GM10248 (cell line): ENCODE measurements around the gene PRRT3.
"Not testable (repeated sequence)": the region's sequence is repeated elsewhere in the genome, so short reads cannot be mapped to it uniquely, and the experiment has no call there.

ENCODE experiments used
- CTCF ChIA-PET: fragments of 300-600 bp; sonication (Branson Sonifier 250); formaldehyde crosslinking; extraction: SDS; loops from one replicate; lab custom pipeline; 2021; ENCODE audit warnings: antibody characterized with exemption; lab: Yijun Ruan, JAX
- POLR2A ChIA-PET: fragments of 350-650 bp; sonication (Branson Sonifier 250); formaldehyde crosslinking; extraction: SDS; loops from one replicate; lab custom pipeline; 2020; ENCODE audit warnings: antibody characterized with exemption; lab: Yijun Ruan, JAX
- DNase-seq: peaks from one replicate; pipeline ENCODE4 v3.0.0; 2012; ENCODE audit errors: extremely low spot score
- CTCF ChIP-seq: IDR thresholded peaks from 2 replicates; pipeline ENCODE4 v1.5.1; 2012; ENCODE audit warnings: mild to moderate bottlenecking, low read depth; ENCODE audit errors: extremely low read depth, missing control alignments, control extremely low read depth

Gene PRRT3

DNA sequence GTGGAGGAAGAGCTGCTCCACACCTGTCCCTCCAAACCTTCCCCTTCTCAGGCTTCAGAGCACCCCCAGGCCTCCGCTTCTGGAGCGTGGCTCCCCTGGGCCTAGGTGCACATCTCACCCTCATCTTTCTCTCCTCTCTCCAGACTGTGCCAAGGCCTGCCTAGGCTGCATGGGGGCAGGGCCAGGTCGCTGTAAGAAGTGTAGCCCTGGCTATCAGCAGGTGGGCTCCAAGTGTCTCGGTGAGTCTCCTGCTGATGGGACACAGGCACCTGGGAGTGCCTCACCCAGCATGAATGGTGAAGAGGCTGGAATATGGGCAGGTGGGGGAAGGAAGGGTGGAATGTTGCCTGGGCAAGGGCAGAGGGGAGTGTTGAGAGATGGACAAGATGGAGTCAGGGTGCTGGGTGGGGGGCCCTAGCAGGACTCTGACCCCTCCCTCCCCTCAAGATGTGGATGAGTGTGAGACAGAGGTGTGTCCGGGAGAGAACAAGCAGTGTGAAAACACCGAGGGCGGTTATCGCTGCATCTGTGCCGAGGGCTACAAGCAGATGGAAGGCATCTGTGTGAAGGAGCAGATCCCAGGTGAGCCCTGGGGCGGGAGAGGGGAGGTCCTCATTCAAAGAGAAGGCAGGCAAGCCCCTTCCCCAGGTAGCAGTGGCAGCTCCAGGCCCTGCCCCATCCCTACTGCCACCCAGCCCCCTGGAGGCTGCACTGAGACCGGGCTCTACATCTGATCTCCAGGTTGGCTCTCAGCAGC is 9.1 kb downstream of the PRRT3 start:
- no peak for DNase-seq
- POLR2A ChIA-PET, result interaction anchor here (0.5 to 2.0 kb wide), 2 partner anchors 10 to 73 kb away, joined by 5 to 10 read pairs; partner anchors contain the start of gene CRELD1
- no peak for TF ChIP-seq CTCF
- CTCF ChIA-PET, result interaction anchor here (0.6 to 1.8 kb wide), 3 partner anchors 9 to 10 kb away, joined by 3 to 7 read pairs (median 6); partner anchors contain the start of gene CRELD1

- ChIA-PET POLR2A (interaction anchor here (0.7 to 2.0 kb wide), 2 partner anchors 9 to 303 kb away, joined by 3 to 10 read pairs; partner anchors contain the start of gene CRELD1), CTCF (interaction anchor here (1.4 kb wide), 1 partner anchor 9 kb away, joined by 6 read pairs; no protein-coding TSS in a partner anchor)
- DNase-seq, result no peak
- no peak for TF ChIP-seq CTCF
Measured at GRCh38 chr3:9942164-9942563, 10.0 kb downstream of the PRRT3 start.

DNA sequence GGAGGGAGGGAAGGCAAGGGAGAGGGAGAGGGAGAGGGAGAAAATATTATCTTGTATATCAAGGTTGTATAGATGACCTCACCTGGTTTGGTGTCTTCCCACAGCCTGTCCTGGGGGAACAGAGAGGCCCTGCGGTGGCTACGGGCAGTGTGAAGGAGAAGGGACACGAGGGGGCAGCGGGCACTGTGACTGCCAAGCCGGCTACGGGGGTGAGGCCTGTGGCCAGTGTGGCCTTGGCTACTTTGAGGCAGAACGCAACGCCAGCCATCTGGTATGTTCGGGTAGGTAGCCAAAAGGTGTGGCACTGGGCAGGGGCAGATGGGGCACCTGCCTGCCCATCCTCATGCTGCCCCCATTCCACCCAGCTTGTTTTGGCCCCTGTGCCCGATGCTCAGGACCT is 11.5 kb downstream of the PRRT3 start:
- CTCF ChIA-PET, result no interaction called here
- no peak for DNase-seq
- POLR2A ChIA-PET, result no interaction called here
- TF ChIP-seq CTCF, result no peak

GRCh38 chr3:9939906-9940305 is 12.3 kb downstream of the PRRT3 start:
- POLR2A ChIA-PET, CTCF ChIA-PET, DNase-seq: not testable (repeated sequence)

- no peak for TF ChIP-seq CTCF
- POLR2A ChIA-PET, result interaction anchor here (0.7 kb wide), 1 partner anchor 8 kb away, joined by 3 read pairs; no protein-coding TSS in a partner anchor
- DNase-seq, result no peak
- CTCF ChIA-PET, result no interaction called here
Measured at GRCh38 chr3:9938966-9939365, 13.2 kb downstream of the PRRT3 start.

DNA sequence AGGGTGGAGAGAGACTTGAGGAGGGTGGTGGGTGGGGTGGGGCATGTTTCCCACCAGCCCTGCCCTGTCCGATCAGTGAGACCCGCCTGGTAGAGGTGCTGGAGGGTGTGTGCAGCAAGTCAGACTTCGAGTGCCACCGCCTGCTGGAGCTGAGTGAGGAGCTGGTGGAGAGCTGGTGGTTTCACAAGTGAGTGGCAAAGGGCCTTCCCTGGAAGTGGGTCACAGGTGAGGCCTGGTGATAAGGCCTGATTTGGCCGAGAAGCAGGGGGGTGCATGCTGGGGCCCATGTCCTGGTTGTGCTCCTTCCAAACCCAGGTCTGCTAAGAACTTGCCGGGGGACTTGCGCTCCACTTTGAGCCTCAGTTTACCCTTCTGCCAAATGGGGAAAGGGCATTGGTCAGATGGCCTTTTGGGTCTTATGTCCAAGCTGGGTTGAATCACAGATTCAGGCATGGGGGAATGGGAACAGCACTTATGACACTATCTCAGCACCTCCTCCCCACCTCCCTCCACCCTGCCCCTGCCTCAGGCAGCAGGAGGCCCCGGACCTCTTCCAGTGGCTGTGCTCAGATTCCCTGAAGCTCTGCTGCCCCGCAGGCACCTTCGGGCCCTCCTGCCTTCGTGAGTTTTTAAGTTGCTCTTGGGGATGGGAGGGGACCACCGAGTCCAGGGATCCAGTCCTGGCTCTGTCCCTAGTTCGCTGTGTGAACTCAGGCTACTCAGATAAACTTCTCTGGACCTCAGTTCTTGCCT is 14.5 kb downstream of the PRRT3 start:
- TF ChIP-seq CTCF, result no peak
- ChIA-PET POLR2A (no interaction called here), CTCF (no interaction called here)
- DNase-seq, result no peak
